ENCODE results near the gene COPG1. TPM values are rescaled to one million over a fixed set of nuclear protein-coding genes. Genes with fewer than 3 reads are reported as not detected.

Gene COPG1
- total and polyA plus RNA-seq, 2 of the 4 experiments (the other 2 are of a cell fraction): 203 to 446 TPM

DNA sequence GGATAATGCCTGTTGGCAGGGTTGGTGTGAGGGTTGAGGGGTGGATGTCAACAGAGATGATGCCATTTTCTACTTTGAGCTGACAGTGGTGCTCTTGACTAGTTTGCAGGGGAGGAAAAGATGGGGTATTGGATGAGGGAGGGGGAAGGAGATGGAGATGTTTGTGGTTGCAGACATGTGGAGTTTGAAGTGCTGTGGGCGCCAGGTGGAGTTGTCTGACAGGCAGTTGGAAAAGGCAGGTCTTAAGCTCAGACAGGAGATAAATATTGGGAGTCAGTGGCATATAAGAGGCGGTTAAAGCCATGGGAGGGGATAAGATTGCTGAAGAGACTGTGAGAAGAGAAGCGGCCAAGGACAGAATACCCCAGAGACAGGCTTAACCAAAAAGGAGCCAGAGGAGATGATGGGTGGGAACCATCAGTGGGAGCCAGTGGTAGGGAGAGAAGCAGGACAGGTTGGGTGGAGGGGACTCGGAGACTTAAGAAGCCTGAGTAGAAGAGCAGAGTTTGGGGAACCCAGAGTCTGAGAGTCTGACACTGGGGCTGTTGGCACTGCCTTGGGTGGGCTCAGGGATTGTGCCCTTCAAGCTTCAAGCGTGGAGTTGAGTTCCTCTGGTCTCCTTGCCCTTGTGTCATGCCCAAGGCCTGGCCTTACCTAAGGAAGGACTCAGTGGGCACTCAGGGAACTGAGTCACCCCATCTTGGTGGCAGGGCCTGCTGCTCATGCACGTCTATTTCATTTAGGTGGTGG is 13.9 kb downstream of the COPG1 start:
- no TSS peak for BruUV-seq (replicated peaks)
- CTCF ChIA-PET: interaction anchor here (1.0 kb wide), 1 partner anchor 44 kb away, joined by 6 read pairs; no protein-coding TSS in a partner anchor
- TF ChIP-seq RCOR1 (IDR thresholded peaks at IDR 0.05; ENCODE audit: insufficient replicate concordance, low read length) (no peak), POLR2A (IDR thresholded peaks at IDR 0.05; ENCODE audit: low read depth, low read length) (no peak), RFX5 (IDR thresholded peaks at IDR 0.05; ENCODE audit: low read depth, low read length) (no peak), BHLHE40 (IDR thresholded peaks at IDR 0.05; ENCODE audit: low read depth, low read length) (no peak), SMC3 (IDR thresholded peaks at IDR 0.05; ENCODE audit: low read depth, low read length) (no peak), RAD21 (IDR thresholded peaks at IDR 0.05; ENCODE audit: low read length) (no peak), NFE2L2 (IDR thresholded peaks at IDR 0.05; ENCODE audit: low read depth, low read length) (no peak), USF2 (IDR thresholded peaks at IDR 0.05; ENCODE audit: low read depth, low read length) (no peak), MAZ (IDR thresholded peaks at IDR 0.05; ENCODE audit: borderline replicate concordance, low read depth, low read length) (no peak), MAFK (IDR thresholded peaks at IDR 0.05; ENCODE audit: low read depth, low read length) (no peak), CHD1 (IDR thresholded peaks at IDR 0.05; ENCODE audit: low read depth, low read length) (no peak), CEBPB (IDR thresholded peaks at IDR 0.05; ENCODE audit: low read depth, low read length) (no peak), FOS (IDR thresholded peaks at IDR 0.05; ENCODE audit: low read depth, low read length) (no peak), CTCF (conservative IDR thresholded peaks at IDR 0.05; ENCODE audit: low read depth, low read length) (no peak)
- TF ChIP-seq, protein P1, sequence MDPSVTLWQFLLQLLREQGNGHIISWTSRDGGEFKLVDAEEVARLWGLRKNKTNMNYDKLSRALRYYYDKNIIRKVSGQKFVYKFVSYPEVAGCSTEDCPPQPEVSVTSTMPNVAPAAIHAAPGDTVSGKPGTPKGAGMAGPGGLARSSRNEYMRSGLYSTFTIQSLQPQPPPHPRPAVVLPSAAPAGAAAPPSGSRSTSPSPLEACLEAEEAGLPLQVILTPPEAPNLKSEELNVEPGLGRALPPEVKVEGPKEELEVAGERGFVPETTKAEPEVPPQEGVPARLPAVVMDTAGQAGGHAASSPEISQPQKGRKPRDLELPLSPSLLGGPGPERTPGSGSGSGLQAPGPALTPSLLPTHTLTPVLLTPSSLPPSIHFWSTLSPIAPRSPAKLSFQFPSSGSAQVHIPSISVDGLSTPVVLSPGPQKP (IDR thresholded peaks at IDR 0.05; ENCODE audit: borderline replicate concordance, low read depth, low read length): no peak

More for the DNA sequence above, 13.9 kb downstream of the COPG1 start:
- Histone ChIP-seq H2AFZ (replicated peaks; ENCODE audit: low read length, poor library complexity) (no peak overlapping the region), H3K27me3 (ENCODE audit: control insufficient read depth, insufficient read depth, low read length) (no peaks in the 10 kb centered on the region), H3K27ac (ENCODE audit: insufficient read depth, low read length) (no peak overlapping the region), H3K18ac (ENCODE audit: low read depth, low read length) (no peak overlapping the region), H3K56ac (ENCODE audit: extremely low read depth, insufficient read depth, low read length) (no peak overlapping the region), H3K4me2 (ENCODE audit: low read depth, low read length) (no peak overlapping the region), H2BK15ac (ENCODE audit: low read depth, low read length) (no peak overlapping the region), H4K8ac (ENCODE audit: low read depth in 2 of 2, low read length in 2 of 2) (no peak overlapping the region), H3K9me3 (ENCODE audit: control insufficient read depth, insufficient read depth, low read length) (no peaks in the 10 kb centered on the region), H2BK5ac (ENCODE audit: low read depth, low read length, poor library complexity, severe bottlenecking) (no peak overlapping the region), H2BK20ac (ENCODE audit: low read depth, low read length) (no peak overlapping the region), H3K36me3 (ENCODE audit: control insufficient read depth, insufficient read depth, low read length) (peaks cover 77% of the 10 kb centered on the region), H3K4me1 (ENCODE audit: control insufficient read depth, insufficient read depth, low read length) (peaks cover 7% of the 10 kb centered on the region; the same call in 1 of the 2 replicates), H4K5ac (ENCODE audit: low read depth, low read length) (no peak overlapping the region), H3K9me1 (ENCODE audit: insufficient read depth, low read length) (peaks cover 18% of the 10 kb centered on the region), H4K20me1 (ENCODE audit: insufficient read depth, low read length) (peaks cover 64% of the 10 kb centered on the region), H2BK120ac (ENCODE audit: low read depth, low read length) (no peak overlapping the region), H2AK9ac (replicated peaks; ENCODE audit: low read depth, low read length, poor library complexity) (no peak overlapping the region), H3K9ac (ENCODE audit: low read depth, low read length) (no peak overlapping the region), H3K4ac (ENCODE audit: low read depth, low read length) (no peak overlapping the region), H2AK5ac (ENCODE audit: low read depth, low read length) (no peak overlapping the region), H4K91ac (ENCODE audit: insufficient read depth, low read depth, low read length) (no peak overlapping the region), H3K4me3 (ENCODE audit: insufficient read depth, low read depth, low read length) (no peak overlapping the region), H3K14ac (replicated peaks; ENCODE audit: low read depth, low read length) (no peak overlapping the region), H3K23ac (ENCODE audit: low read depth, low read length) (no peak overlapping the region), H3K79me1 (ENCODE audit: low read depth in 1 of 2, low read length in 2 of 2) (peaks cover 46 to 78% of the 10 kb centered on the region in 2 experiments)
- ATAC-seq (ENCODE audit: low read depth) (no peak), DNase-seq (no peak)
- intact Hi-C loops (cut with micrococcal nuclease) (no loop called here), dilution Hi-C loops (cut with HindIII; ENCODE audit: low sequenced_read_pairs, unreplicated experiment) (no loop called here), in situ Hi-C loops (cut with MboI; ENCODE audit: low sequenced_read_pairs) (no loop called here)
- POLR2A ChIA-PET (ENCODE audit: unreplicated experiment): interaction anchor here (0.7 to 1.2 kb wide), 2 partner anchors 11 to 63 kb away, joined by 4 to 8 read pairs; no protein-coding TSS in a partner anchor
- 84% methylated on average over 5 of the region's 6 CpGs; no CpG with 5 or more reads in 1 of the 2 experiments for WGBS, 2 experiments (ENCODE audit: extremely low coverage in 2 of 2, insufficient read length in 1 of 2)

Data from IMR-90 (cell line).